Measurements from ENCODE around the gene KDR. TPM values are rescaled to one million over a fixed set of nuclear protein-coding genes. Genes with fewer than 3 reads are reported as not detected.

Gene KDR
- total RNA-seq, 1 experiment from 2014 or later, result 0.22 TPM

DNA sequence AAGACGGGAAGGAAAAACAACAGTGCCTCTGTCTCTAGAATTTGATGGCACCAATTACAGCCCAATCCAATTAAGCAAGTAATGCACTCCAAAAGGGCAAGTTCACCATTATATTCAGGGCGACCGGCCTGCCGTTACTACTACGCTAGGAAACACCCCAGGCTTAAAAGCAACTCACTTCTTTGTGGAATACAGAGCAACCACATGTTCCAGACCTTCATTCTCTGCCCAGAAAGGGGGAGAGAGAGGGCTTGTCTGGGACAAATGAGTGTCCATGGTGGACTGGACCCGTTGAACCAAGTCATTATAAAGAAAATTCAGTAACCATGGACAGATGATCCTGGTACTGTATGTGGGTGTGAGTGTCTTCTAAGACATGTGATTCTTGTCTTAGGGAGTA lies 1.6 kb downstream of the KDR start:
- no peak for DNase-seq (ENCODE audit: low spot score)

DNA sequence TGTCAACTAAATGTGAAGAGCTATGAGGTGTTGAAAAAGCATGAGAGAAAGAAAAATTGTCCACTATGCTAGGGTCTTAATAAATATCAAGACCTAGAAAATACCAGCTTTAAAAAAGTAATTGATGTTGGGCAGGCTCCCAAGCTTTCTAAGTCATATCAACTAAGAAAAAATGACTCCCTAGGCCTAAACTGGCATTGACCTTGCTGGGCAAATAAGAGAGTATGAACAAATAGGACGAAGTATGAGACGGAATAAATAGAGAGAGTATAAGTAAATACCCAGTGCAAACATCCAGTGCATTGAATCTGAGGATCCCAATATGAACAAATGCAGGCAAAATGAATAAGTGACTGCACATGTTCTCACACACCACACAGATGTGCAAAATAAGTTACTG lies 3.2 kb downstream of the KDR start:
- DNase-seq (ENCODE audit: low spot score), result no peak

DNA sequence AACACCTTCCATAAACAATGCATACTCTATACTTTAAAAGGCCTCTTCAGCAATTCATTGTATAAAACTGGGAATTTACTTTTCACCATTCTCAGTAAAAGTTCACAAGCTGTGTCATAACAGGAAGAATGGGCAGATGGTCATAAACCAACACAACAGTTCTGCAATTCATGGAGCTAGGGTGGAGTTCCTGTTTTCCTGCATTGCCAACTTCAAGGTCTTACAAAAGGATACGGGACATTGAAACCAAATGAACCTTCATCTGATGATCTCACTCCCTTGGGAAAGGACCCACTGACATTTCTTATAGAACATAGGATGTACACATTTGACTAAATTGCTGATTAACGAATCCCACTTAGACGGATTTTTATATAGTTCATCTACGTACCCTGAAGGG lies 4.1 kb downstream of the KDR start:
- DNase-seq (ENCODE audit: low spot score), result no peak

DNA sequence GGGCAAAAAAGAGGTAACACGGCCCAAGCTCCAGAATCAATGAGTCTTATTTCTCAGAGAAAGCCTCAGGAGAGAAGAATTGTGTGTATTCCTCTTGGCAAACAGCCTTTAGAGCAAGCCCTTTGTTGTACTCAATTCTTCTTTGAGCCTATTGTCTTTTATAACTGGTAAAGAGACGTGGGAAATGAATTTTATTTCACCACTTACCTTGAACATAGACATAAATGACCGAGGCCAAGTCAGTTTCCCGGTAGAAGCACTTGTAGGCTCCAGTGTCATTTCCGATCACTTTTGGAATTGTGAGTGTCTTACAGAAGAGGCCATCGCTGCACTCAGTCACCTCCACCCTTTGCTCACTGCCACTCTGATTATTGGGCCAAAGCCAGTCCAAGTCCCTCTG lies 7.0 kb downstream of the KDR start:
- no peak for DNase-seq (ENCODE audit: low spot score)

DNA sequence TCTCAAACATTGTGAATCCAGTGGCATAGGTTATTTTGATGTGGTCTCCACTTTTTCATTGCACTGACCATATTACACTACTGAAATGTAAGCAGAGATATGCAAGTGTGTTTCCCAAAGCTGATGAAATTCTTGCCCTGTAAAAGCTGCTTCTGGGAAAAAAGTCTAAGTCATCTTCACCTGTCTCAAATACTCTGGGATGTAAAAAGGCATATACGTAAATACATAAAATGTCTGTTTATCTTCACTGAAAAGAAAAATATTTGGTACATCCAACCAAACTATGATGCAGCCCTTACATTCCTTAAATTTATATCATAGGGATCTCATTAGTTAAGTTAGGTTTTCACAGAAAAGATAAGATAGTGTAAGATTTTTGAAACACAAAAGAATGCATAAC lies 7.9 kb downstream of the KDR start:
- no peak for DNase-seq (ENCODE audit: low spot score)

DNA sequence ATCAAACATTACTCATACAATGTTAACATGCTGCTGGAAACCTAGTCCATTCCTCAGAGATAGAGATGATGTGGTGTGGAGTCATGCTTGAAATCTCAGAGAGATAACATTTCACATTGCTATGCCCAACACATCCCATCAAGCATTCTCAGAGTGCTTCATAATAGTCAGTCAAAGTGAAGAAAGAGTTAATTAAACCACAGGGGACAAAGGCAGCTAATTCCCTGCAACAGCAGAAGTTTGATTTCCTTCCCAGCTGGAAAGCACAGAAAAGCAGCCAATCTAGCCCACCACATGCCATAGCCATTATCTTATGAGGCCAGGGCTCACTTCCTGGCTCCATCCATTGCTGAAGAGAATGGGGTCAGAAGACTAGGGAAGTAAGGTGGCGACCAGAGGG lies 8.9 kb downstream of the KDR start:
- DNase-seq (ENCODE audit: low spot score), result peak; percentile 4

DNA sequence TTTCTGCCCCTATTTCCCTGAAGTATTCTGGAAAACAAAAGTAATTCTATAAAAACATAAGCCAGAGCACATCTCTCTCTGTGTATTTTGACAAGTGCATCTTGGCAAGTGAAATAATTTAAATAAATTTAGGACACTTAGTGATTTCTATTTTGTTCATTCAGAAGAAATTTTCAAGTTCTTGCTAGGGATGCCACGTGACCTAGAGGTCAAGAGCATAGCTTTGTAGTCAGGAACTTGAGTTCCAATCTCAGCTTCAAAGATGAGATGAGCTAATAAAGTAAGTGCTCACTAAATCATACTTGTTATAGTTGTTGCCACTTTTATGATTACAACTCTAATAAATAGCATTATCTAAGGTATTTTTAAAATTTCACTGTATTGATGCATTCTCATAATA lies 13.8 kb downstream of the KDR start:
- no peak for DNase-seq (ENCODE audit: low spot score)

DNA sequence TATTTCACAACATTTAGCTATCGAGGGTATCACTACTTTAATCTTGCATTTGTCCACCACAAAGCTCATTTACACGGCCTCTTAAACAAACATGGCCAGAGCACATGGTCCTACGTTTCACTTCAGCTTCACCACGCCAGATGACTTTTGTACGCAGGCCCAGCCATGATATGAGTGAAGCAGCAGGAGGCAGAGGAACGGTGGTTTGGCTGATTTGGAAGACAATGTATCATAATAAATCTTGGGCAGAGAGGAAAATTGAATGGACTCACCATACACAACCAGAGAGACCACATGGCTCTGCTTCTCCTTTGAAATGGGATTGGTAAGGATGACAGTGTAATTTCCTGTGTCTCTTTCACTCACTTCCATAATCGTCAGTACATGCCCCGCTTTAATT lies 15.3 kb downstream of the KDR start:
- DNase-seq (ENCODE audit: low spot score), result no peak

DNA sequence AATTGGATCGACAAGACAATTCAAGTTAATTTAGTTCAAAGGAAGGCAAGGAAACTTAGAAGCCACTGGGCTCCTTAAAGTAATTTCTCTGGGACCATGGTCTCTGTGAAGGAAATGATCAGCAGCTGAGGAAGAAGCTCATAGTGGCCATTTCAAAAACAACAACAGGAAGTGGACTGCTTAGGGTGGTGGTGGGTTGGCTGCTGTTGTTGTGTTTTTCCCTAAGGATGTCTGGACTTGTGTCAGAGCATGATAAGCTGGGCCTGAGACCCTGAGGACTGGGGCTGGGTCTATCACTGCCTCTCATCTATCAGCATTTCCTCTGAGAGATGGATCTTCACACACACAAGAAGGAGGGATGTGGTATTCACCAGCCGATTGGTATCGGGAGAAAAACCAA lies 18.3 kb downstream of the KDR start:
- DNase-seq (ENCODE audit: low spot score), result no peak

DNA sequence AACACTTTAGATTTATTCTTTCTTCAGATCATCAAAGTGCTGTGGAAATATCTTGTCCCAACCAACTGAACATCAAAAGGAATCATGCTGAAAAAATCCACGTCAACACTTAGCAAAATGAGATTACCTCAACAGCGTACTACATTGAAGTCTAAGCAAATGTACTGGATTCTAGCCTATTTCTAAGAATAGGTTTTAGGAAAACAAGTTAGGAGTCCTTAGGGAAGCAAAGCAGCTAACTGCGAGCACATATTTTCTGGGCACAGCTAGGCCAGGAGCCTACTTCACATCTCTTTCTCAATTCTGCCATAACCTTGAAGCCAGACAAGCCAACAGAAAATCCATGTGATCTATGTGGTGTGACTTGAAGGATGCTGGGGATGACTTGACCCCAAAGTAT lies 22.2 kb downstream of the KDR start:
- DNase-seq (ENCODE audit: low spot score), result no peak

DNA sequence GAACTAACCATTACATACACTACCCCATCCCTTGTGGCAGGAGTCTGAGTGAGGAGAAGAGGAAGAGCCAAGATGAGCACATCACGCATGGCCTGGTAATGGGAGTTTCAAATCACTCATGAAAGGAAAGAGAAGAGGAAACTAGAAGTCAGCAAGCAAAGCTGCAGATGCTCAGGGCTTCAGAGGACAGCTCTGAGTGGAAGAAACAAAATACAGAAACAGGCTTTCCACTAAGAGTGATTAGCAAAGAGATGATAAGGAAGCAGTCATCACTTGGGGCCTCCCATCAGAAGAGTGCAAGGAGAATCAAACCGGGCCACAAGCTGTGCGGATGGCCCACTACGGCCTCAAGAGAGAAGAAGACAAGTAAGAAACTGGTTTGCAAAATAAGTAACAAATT lies 25.6 kb downstream of the KDR start:
- no peak for DNase-seq (ENCODE audit: low spot score)

DNA sequence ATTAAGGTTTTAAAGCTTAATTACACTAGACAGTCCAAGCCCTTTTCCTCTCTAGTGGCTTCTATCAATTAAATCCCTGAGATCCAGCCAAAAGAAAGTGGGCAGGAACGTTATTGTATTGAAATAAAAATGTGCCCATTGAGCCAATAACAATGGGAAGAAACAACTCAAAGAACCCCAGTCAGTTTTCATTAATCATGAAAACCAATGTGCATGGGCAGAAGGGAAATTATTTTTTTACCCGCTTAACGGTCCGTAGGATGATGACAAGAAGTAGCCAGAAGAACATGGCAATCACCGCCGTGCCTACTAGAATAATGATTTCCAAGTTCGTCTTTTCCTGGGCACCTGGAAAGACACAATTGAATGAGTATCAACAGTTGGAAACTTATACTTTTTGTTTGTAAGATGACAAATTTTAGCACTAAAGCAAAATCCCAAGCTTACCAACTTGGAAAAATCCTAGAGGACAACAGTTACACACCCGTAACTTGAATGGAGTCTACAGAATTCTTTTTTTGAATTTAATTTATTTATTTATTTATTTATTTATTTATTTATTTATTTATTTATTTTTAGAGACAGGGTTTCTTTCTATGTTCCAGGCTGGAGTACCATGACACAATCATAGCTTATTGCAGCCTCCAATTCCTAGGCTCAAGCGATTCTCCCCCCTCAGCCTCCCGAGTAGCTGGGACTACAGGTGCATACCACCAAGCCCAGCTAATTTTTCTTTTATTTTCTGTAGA lies 26.8 kb downstream of the KDR start:
- no peak for DNase-seq (ENCODE audit: low spot score)

DNA sequence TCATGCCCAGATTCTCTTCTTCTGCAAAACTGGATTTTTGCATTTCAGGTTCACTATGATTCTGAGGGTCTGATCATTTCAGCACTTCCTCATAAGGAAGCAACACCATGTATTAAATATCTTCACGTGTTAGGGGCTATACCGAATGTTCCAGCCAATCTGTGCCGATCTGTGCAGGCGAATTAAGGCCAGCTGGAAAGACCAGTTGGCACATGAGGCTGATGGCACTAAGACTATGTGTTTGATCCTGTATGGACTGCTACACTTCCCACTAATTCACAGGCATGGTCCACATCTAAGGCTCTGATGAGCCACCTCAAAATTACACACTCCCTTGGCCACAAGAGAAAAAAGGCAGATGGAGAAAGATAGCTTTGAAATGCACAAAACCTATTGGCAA lies 28.8 kb downstream of the KDR start:
- no peak for DNase-seq (ENCODE audit: low spot score)

DNA sequence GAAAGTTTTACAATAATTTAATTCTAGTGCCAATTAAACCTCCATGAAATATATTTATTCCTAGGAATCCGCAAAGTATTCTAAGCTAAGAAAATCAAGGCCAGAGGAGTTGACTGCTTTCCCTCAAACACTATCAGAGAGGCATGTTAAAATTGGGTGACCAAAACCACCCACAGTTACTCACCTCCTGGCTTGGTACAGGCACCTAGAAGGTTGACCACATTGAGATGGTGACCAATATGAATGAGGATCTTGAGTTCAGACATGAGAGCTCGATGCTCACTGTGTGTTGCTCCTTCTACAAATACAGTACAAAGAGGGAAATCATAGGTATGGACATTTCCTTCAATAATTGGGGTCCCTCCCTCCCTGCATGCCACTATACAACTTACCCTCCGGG lies 29.4 kb downstream of the KDR start:
- no peak for DNase-seq (ENCODE audit: low spot score)

DNA sequence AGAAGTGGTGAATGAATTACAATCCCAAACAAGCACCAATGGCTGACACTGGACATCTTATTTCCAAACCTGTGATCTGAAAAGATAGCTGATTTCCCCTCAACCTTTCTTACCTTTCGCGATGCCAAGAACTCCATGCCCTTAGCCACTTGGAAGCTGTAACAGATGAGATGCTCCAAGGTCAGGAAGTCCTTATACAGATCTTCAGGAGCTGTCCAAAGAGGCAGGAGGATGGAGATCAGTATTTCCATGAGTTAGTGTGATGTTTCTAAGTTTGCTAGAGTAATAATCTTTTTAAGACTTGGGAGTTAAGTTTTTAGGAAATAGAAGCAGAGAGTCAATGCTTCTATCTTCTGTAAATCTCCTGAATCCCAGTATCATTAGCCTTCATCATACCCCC lies 32.9 kb downstream of the KDR start:
- no peak for DNase-seq (ENCODE audit: low spot score)

DNA sequence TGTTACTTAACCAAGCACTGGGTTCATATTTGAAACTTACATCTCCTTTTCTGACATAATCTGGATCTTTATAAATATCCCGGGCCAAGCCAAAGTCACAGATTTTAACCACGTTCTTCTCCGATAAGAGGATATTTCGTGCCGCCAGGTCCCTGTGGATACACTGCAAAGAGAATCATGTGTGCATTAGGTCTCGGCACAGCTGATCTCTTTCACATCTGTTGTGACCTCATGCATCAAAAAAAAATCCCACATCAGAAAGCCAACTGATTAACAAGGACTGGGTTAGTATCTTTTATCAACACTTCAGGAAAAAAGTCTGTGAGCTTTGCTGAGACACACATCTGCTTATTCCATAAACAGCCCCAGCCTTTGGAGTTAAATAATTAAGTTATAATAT lies 35.5 kb downstream of the KDR start:
- no peak for DNase-seq (ENCODE audit: low spot score)

DNA sequence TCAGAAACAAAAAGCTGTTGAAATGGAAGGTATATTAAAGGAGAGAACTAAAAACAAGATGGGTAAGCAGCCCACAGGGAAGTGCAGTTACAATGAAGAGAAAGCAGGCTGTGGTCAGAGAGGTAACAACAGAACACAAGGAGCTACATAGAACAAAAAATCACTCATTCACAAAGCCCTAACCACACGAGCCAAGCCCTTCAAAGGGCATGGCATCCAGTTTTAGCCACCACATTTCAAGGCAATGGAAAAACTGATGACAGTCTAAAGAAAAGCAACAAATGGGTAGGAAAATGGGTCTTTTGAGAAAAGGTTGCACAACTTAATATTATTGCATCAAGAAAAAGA lies 37.5 kb downstream of the KDR start:
- DNase-seq (ENCODE audit: low spot score), result no peak

DNA sequence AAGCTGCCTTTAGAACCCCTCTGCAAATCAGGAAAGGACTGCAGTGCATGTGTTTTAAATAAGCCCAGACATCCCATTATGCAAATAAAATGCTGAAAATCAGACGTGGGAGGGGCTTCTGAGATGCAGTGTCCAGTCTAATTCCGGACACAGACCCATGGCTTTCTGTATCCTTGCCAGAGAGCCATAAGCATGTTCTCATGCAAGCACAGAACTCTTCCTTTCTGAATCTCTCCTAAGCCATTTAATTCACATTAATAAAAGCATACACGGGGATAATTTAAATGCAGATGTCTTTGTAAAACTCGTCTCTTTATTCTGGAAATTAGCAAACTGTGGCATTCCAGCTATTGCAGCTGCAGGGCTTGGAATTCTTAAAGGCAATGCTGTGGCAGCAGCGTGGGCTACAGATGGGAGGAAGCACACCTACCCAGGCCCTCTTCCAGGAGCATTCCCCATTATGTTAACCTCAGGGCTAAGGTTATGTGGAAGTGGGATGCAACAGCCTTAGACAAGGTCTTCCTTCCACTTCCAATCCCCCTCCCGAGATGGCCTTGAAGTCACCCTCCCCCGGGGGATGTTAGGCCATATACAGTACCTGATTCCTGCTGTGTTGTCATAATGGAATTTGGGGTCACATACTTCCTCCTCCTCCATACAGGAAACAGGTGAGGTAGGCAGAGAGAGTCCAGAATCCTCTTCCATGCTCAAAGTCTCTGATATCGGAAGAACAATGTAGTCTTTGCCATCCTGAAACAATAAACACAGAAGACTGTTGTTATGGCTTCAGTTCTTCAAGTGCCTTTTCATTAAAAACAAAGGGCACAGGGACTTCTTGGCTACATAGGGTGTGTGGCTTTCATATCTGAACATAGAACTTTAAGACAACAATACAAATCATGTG lies 38.1 kb downstream of the KDR start:
- DNase-seq (ENCODE audit: low spot score), result no peak

DNA sequence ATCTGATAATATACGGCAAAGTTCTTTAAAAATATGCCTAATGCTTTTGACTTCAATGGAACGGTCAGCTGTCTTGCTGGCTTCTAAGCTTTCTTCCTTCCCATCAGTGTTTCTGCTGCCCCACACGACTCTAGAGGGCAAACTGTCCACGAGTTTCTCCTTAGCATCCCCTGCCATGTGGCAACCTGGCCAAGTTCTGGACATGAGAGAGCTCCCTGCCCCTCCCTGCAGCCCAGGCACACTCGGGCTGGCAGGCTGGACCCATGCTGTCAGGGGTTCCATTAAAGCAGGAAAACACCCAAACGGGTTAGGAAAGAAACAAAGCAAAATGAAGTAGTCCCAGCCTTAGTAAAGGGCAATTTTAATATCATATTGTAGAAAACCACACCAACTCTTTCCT lies 38.8 kb downstream of the KDR start:
- no peak for DNase-seq (ENCODE audit: low spot score)

DNA sequence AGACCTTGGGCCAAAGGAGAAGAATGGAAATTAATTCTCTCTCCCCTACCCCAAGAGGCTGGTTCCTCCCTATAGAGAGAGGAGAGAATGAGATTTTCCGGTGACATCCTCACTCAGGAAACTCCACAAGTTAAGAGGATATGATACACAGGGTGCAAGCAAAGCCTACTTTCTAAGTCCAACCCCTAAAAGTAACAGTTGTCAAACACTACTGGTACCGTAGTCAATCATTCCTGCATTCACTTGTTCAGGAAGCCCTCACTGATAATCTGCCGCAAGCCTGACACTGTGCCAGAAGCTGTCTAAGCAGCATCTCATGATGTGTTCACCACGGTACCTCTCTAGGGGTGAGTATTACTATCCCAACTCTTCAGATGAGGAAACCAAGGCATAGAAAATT lies 41.7 kb downstream of the KDR start:
- no peak for DNase-seq (ENCODE audit: low spot score)

DNA sequence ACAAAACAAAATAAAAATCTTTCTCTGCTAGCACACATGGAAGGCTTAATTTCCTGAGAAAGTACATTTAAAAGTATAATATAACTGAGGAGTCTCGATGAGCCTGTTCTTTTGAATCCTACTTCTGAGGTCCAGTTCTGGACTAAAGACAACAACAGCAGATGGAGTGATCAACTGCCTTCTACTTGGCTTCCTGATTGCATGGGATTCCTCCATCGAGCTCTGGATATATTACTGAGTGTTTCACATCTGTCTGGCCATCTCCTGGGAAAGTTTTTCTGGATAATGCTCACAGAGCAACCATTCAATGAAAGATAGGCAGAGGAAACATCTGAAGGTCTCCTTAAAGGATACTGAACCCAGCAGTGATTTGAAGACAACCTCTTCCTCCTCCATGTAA lies 42.6 kb downstream of the KDR start:
- no peak for DNase-seq (ENCODE audit: low spot score)

DNA sequence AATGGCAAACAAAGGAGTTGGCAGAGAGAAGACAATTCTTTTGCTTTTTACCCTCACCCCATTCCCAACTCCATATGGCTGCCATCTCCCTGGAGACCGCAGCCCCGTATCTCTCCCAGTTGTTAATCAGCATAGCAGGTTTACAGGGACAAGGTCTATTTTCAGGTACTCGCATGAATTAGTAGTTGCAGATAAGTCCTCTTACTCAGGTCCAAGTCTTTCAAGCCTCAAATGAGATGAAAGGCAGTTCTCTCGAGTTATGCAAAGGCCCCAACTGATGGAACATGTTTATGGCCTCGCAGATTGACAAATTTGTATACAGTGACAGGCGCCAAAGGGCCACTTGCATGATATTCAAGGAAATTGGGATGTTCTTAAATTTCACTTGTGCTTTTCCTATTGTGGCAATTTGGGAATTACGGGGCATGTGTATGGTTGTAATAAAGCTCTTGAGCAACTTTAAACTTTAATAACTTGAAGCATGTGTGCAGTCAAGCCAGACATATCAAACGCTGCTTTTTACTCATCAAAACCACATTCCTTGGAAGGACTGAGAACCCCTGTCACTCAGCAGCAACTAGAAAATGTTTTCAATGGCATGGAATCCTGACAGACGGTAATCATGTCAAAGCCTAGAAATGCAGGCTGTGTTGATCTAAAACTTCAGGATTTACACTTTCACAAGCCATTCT lies 45.1 kb downstream of the KDR start:
- no peak for DNase-seq (ENCODE audit: low spot score)

Data from A172 (cell line).